H9 (cell line): ENCODE measurements around the gene NAE1. TPM values are rescaled to one million over a fixed set of nuclear protein-coding genes. Genes with fewer than 3 reads are reported as not detected.

Experiments
- DNase-seq: peaks from one replicate; pipeline ENCODE4 v3.0.0-alpha.2; 2017
- H2AFZ ChIP-seq: one replicate; pipeline ENCODE4 v1.6.1; 2013; ENCODE audit warnings: mild to moderate bottlenecking, low read length, control low read depth, moderate library complexity
- H2AK5ac ChIP-seq: 2 replicates; pipeline ENCODE4 v1.6.1; 2013; ENCODE audit warnings: low read length, control low read depth, mixed read lengths; ENCODE audit not compliant: insufficient read length
- H2BK120ac ChIP-seq: one replicate; pipeline ENCODE4 v1.6.1; 2013; ENCODE audit warnings: low read depth, mild to moderate bottlenecking, low read length, control low read depth, inconsistent platforms; ENCODE audit not compliant: poor library complexity, severe bottlenecking
- H2BK12ac ChIP-seq: 2 replicates; pipeline ENCODE4 v1.6.1; 2013; ENCODE audit warnings: low read length, control low read depth, mixed read lengths, low read depth; ENCODE audit not compliant: insufficient read length
- H2BK15ac ChIP-seq: 2 replicates; pipeline ENCODE4 v1.6.1; 2013; ENCODE audit warnings: low read depth, low read length, control low read depth
- H2BK20ac ChIP-seq: one replicate; pipeline ENCODE4 v1.6.1; 2013; ENCODE audit warnings: low read depth, mild to moderate bottlenecking, low read length, control low read depth, inconsistent platforms; ENCODE audit not compliant: poor library complexity, severe bottlenecking
- H2BK5ac ChIP-seq: 2 replicates; pipeline ENCODE4 v1.6.1; 2013; ENCODE audit warnings: low read length, control low read depth, mixed read lengths; ENCODE audit not compliant: insufficient read length
- H3K14ac ChIP-seq: 2 replicates; pipeline ENCODE4 v1.6.1; 2013; ENCODE audit warnings: low read length, control low read depth; ENCODE audit not compliant: insufficient read depth
- H3K18ac ChIP-seq: 2 replicates; pipeline ENCODE4 v1.6.1; 2013; ENCODE audit warnings: low read depth, mild to moderate bottlenecking, mixed read lengths, low read length, control low read depth; ENCODE audit not compliant: insufficient read length
- H3K23ac ChIP-seq: 2 replicates; pipeline ENCODE4 v1.6.1; 2013; ENCODE audit warnings: low read length, control low read depth, mixed read lengths, low read depth; ENCODE audit not compliant: insufficient read length
- H3K23me2 ChIP-seq: 2 replicates; pipeline ENCODE4 v1.6.1; 2013; ENCODE audit warnings: low read depth, mild to moderate bottlenecking, mixed read lengths, low read length, control low read depth; ENCODE audit not compliant: insufficient read length, poor library complexity, severe bottlenecking
- H3K27ac ChIP-seq: 2 replicates; pipeline ENCODE4 v1.5.1; 2013; ENCODE audit warnings: low read length, control low read depth, mixed read lengths, low read depth; ENCODE audit not compliant: insufficient read length
- H3K27me3 ChIP-seq: 2 replicates; pipeline ENCODE4 v1.6.1; 2013; ENCODE audit warnings: low read length, control low read depth, inconsistent platforms; ENCODE audit not compliant: insufficient read depth
- H3K4ac ChIP-seq: 2 replicates; pipeline ENCODE4 v1.6.1; 2013; ENCODE audit warnings: low read depth, mild to moderate bottlenecking, control low read depth, inconsistent platforms, low read length, moderate library complexity
- H3K4me1 ChIP-seq: 2 replicates; pipeline ENCODE4 v1.6.1; 2013; ENCODE audit warnings: low read length, control low read depth, inconsistent platforms; ENCODE audit not compliant: insufficient read depth
- H3K4me2 ChIP-seq: 2 replicates; pipeline ENCODE4 v1.6.1; 2013; ENCODE audit warnings: low read length, control low read depth, mixed read lengths; ENCODE audit not compliant: insufficient read length, insufficient read depth
- H3K56ac ChIP-seq: 2 replicates; pipeline ENCODE4 v1.6.1; 2013; ENCODE audit warnings: low read depth, mild to moderate bottlenecking, mixed read lengths, low read length, control low read depth; ENCODE audit not compliant: insufficient read length
- H3K79me1 ChIP-seq: 2 replicates; pipeline ENCODE4 v1.6.1; 2013; ENCODE audit warnings: low read depth, mild to moderate bottlenecking, moderate library complexity, low read length, control low read depth, inconsistent platforms; ENCODE audit not compliant: insufficient read depth, poor library complexity, severe bottlenecking
- H3K79me2 ChIP-seq: 2 replicates; pipeline ENCODE4 v1.6.1; 2013; ENCODE audit warnings: low read length, control low read depth, inconsistent platforms; ENCODE audit not compliant: insufficient read depth
- H3K9ac ChIP-seq: 2 replicates; pipeline ENCODE4 v1.6.1; 2013; ENCODE audit warnings: low read length, control low read depth, mixed read lengths; ENCODE audit not compliant: insufficient read length; ENCODE audit errors: extremely low read depth
- H3K9me3 ChIP-seq: one replicate; pipeline ENCODE4 v1.6.1; 2013; ENCODE audit warnings: low read depth, low read length, inconsistent platforms; ENCODE audit not compliant: control insufficient read depth
- H3T11ph ChIP-seq: one replicate; pipeline ENCODE4 v1.6.1; 2013; ENCODE audit warnings: mild to moderate bottlenecking, low read length, control low read depth, inconsistent platforms
- H4K20me1 ChIP-seq: one replicate; pipeline ENCODE4 v1.6.1; 2013; ENCODE audit not compliant: control insufficient read depth, insufficient read length, insufficient read depth
- H4K5ac ChIP-seq: 2 replicates; pipeline ENCODE4 v1.6.1; 2013; ENCODE audit warnings: low read depth, mild to moderate bottlenecking, mixed read lengths, low read length, control low read depth; ENCODE audit not compliant: insufficient read length
- H4K8ac ChIP-seq: replicated peaks from 2 replicates; pipeline ENCODE4 v1.6.1; 2013; ENCODE audit warnings: low read length, control low read depth, mixed read lengths, low read depth; ENCODE audit not compliant: insufficient read length
- H4K91ac ChIP-seq: 2 replicates; pipeline ENCODE4 v1.6.1; 2013; ENCODE audit warnings: low read depth, mild to moderate bottlenecking, moderate library complexity, mixed read lengths, low read length, control low read depth; ENCODE audit not compliant: insufficient read length
- H3K27ac Mint-ChIP-seq, 3 experiments: 2 replicates in 2 of 3; 3 replicates in 1 of 3; pipeline ENCODE4 v1.8.0; 2020 to 2021; ENCODE audit warnings: mixed read lengths in 3 of 3, mild to moderate bottlenecking in 1 of 3, moderate library complexity in 1 of 3
- H3K27me3 Mint-ChIP-seq: 2 replicates; pipeline ENCODE4 v1.8.0; 2021; ENCODE audit warnings: low read depth, mild to moderate bottlenecking, moderate library complexity, mixed read lengths
- H3K36me3 Mint-ChIP-seq, 3 experiments: 2 replicates in 2 of 3; 3 replicates in 1 of 3; pipeline ENCODE4 v1.8.0; 2020 to 2021; ENCODE audit warnings: low read depth in 3 of 3, mixed read lengths in 3 of 3; ENCODE audit not compliant: insufficient read depth in 1 of 3
- H3K4me1 Mint-ChIP-seq, 2 experiments: 2 replicates each; pipeline ENCODE4 v1.8.0; 2020; ENCODE audit warnings: mixed read lengths in 2 of 2
- H3K4me3 Mint-ChIP-seq, 2 experiments: 2 replicates in 1 of 2; 3 replicates in 1 of 2; pipeline ENCODE4 v1.8.0; 2020 to 2021; ENCODE audit warnings: mild to moderate bottlenecking in 2 of 2, mixed read lengths in 2 of 2, moderate library complexity in 1 of 2
- H3K9me3 Mint-ChIP-seq, 2 experiments: 2 replicates in 1 of 2; 3 replicates in 1 of 2; pipeline ENCODE4 v1.8.0; 2020; ENCODE audit warnings: mild to moderate bottlenecking in 2 of 2, mixed read lengths in 2 of 2, moderate library complexity in 1 of 2
- CTCF ChIP-seq: fragments of 200-600 bp; sonication (generic); conservative IDR thresholded peaks from 3 replicates; pipeline ENCODE4 v1.8.0; 2021; ENCODE audit warnings: antibody characterized with exemption, mild to moderate bottlenecking
- WGBS: extraction: QIAGEN DNeasy Blood & Tissue Kit; methylation state at CpG from one replicate; pipeline ENCODE4 v1.1.7; 2013; ENCODE audit warnings: missing lambda C conversion rate, low lambda C conversion rate, mixed read lengths; ENCODE audit not compliant: insufficient read length; ENCODE audit errors: extremely low coverage; 5-methylcytosine and 5-hydroxymethylcytosine counted together
- total RNA-seq: library from RNA; stranded (reverse); gene quantifications from 2 replicates; pipeline ENCODE4 v1.2.1, GENCODE V29; 2021

Gene NAE1
- total RNA-seq, 1 experiment from 2014 or later = 144 TPM

- Histone ChIP-seq H2BK5ac (no peak overlapping the region), H3K4ac (no peak overlapping the region), H3K4me1 (no peaks in the 10 kb centered on the region), H3K9ac (no peak overlapping the region), H2BK120ac (no peak overlapping the region), H2AFZ (no peak overlapping the region), H2BK20ac (no peak overlapping the region), H3K27me3 (no peaks in the 10 kb centered on the region), H2AK5ac (no peak overlapping the region), H4K20me1 (no peaks in the 10 kb centered on the region), H3K56ac (no peak overlapping the region), H2BK12ac (no peak overlapping the region), H3K23me2 (no peaks in the 10 kb centered on the region), H3K79me2 (peaks cover 1% of the 10 kb centered on the region; the same call in 1 of the 2 replicates), H3K14ac (no peak overlapping the region), H3K9me3 (no peaks in the 10 kb centered on the region), H2BK15ac (no peak overlapping the region), H4K8ac (no peak overlapping the region), H3K27ac (no peak overlapping the region), H4K5ac (no peak overlapping the region), H3K4me2 (no peak overlapping the region), H3K18ac (no peak overlapping the region), H4K91ac (no peak overlapping the region), H3T11ph (no peak overlapping the region), H3K23ac (no peak overlapping the region), H3K79me1 (peaks cover 4% of the 10 kb centered on the region)
- peaks cover 2% of the 10 kb centered on the region in 2 experiments for H3K4me1 Mint-ChIP-seq
- no peak overlapping the region for H3K27ac Mint-ChIP-seq
- no peaks in the 10 kb centered on the region for H3K9me3 Mint-ChIP-seq
- H3K4me3 Mint-ChIP-seq = no peak overlapping the region
- no CpG with 5 or more reads among the region's 4 CpGs for WGBS
- TF ChIP-seq CTCF = no peak
- DNase-seq = no peak
- peaks cover 51 to 79% (median 74%) of the 10 kb centered on the region in 3 experiments for H3K36me3 Mint-ChIP-seq
- H3K27me3 Mint-ChIP-seq = no peaks in the 10 kb centered on the region
These were observed 6.8 kb downstream of the NAE1 start for GRCh38 chr16:66824006-66824405.
